ENCODE measurements around the gene NLRP4. TPM values are rescaled to one million over a fixed set of nuclear protein-coding genes. Genes with fewer than 3 reads are reported as not detected.
"Not testable (repeated sequence)": the region's sequence is repeated elsewhere in the genome, so short reads cannot be mapped to it uniquely, and the experiment has no call there.

Gene NLRP4
- total RNA-seq, 2 donors from 2014 or later, result not detected

GRCh38 chr19:55858969-55859368, 22.6 kb downstream of the NLRP4 start:
- H3K36me3 Mint-ChIP-seq, result no peaks in the 10 kb centered on the region
- DNase-seq (ENCODE audit: low spot score in 2 of 2) (no peak), ATAC-seq (no peak)
- H3K27ac Mint-ChIP-seq, result no peak overlapping the region
- peaks cover 5 to 6% of the 10 kb centered on the region in 2 donors for H3K9me3 Mint-ChIP-seq

DNA sequence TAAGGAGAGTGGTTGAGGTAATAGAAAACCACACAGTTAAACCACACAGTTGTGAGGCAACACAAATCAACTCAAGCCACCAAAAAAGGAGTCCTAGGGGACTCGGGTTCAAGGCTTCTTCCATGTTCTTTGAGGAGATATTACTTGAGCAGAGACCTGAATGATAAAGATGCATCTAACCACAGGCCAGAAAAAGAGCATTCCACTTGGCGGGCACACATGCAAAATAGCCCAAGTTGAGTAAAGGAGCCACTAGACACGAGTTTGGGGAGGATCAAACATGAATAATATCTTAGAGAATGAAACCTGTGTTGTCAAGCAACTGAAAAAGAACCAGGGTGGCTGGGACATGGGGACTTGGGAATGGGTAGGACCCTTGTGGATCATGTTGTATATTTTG, 30.2 kb downstream of the NLRP4 start:
- DNase-seq (ENCODE audit: low spot score in 2 of 2) (no peak), ATAC-seq (no peak)
- no peak overlapping the region for H3K27ac Mint-ChIP-seq
- H3K9me3 Mint-ChIP-seq, result peaks cover 12 to 24% of the 10 kb centered on the region in 2 donors
- H3K36me3 Mint-ChIP-seq, result peaks cover 6 to 12% of the 10 kb centered on the region in 2 donors

DNA sequence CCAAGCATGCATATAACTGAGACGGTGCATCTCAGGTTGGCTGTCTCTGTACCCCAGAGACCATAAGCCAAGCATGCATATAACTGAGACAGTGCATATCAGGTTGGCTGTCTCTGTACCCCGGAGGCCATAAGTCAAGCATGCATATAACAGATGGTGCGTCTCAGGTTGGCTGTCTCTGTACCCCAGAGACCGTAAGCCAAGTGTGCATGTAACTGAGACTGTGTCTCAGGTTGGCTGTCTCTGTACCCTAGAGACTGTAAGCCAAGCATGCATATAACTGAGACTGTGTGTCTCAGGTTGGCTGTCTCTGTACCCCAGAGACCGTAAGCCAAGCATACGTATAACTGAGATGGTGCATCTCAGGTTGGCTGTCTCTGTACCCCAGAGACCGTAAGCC, 30.8 kb downstream of the NLRP4 start:
- Mint-ChIP-seq H3K27ac (no peak overlapping the region), H3K9me3 (peaks cover 12 to 24% of the 10 kb centered on the region in 2 donors), H3K36me3 (peaks cover 6 to 12% of the 10 kb centered on the region in 2 donors)
- DNase-seq (ENCODE audit: low spot score in 2 of 2), result no peak
- no peak for ATAC-seq

GRCh38 chr19:55870736-55871135, 34.4 kb downstream of the NLRP4 start:
- no peak for ATAC-seq
- Mint-ChIP-seq H3K9me3 (peaks cover 16 to 20% of the 10 kb centered on the region in 2 donors), H3K36me3 (peaks cover 6 to 12% of the 10 kb centered on the region in 2 donors), H3K27ac (no peak overlapping the region)
- DNase-seq (ENCODE audit: low spot score in 2 of 2), result no peak

DNA sequence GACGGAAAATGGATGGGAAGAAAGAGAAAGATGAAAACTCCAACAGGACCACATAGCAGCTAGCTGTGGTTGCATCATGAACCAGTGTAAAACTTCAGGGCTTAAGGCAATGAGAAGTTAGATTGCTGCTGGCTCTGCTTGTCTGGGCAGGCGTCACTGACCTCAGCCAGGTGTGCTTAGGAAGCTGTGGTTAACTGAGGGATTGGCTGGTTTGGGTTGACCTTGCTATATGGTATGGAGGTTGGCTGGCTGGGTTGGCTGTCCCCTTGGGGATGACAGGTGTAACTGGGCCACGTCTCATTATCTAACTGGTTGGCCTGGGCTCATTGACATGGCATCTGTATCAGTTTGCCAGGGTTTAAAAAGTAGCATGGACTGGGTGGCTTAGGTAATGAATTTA, 40.9 kb downstream of the NLRP4 start:
- no peak for ATAC-seq
- DNase-seq (ENCODE audit: low spot score in 2 of 2), result no peak
- H3K9me3 Mint-ChIP-seq, result peaks cover 22% of the 10 kb centered on the region in 2 donors
- no peak overlapping the region for H3K27ac Mint-ChIP-seq
- H3K36me3 Mint-ChIP-seq, result no peaks in the 10 kb centered on the region

- Mint-ChIP-seq H3K9me3 (peaks cover 16 to 22% of the 10 kb centered on the region in 2 donors), H3K36me3 (peaks cover 0 to 4% of the 10 kb centered on the region in 2 donors), H3K27ac (no peak overlapping the region)
- no peak for DNase-seq (ENCODE audit: low spot score in 2 of 2)
- ATAC-seq, result no peak
These were observed 46.3 kb downstream of the NLRP4 start for GRCh38 chr19:55882626-55883025.

DNA sequence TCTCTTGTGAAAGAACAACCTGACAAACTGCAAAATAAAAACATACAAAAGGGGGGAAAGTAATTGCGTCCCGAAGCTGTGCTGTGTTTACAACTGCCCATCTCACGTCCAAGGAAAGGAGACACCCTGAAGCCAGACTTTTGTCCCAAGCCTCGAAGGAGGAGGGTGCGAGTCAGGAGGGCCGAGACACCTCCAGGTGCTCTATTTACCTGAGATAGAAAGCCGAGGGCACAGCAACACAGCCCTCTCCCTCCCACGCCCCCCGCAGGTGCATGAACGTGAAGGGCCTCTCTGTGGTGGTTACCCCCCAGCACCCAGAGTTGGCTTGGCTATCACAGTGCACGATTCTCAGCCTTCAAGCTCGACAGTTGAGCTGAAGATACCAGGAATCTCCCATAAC, 62.6 kb downstream of the NLRP4 start:
- H3K36me3 Mint-ChIP-seq, result no peaks in the 10 kb centered on the region
- DNase-seq (ENCODE audit: low spot score in 2 of 2) (no peak), ATAC-seq (no peak)
- H3K9me3 Mint-ChIP-seq, result peaks cover 19 to 24% of the 10 kb centered on the region in 2 donors
- no peak overlapping the region for H3K27ac Mint-ChIP-seq

DNA sequence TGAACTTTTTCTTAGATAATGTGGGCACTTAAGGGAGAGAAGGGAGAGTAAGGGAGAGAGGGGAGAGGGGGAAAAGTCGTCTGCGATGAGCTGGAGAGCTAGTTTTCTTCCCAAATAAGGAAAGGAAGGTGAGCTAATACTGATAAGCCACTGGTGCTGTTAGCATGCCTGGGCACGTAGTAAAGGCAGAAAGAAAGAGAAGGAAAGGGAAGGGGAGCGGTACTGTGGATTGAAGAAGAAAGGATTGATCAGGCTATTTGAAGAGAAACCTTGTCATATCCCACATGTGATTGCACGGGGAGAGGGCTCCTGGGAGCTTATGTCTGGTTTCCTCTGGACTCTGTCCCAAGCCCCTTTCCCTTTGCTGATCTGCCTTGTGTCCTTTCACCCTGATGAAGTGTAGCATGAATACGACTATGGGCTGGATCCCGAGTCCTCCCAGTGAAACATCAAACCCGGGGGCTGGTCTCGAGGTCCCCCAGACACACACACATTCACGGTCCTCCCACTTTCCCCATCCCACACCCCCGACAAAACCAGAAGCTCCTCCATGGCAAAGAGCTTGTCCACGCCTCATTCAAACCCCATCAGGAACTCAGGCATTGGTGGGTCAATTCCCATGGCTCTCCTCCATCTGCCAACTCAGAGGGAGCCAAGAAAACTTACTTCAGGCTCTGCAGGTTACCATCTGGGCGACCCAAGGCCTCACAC, 65.2 kb downstream of the NLRP4 start:
- peaks cover 0 to 4% of the 10 kb centered on the region in 2 donors for H3K36me3 Mint-ChIP-seq
- H3K27ac Mint-ChIP-seq, result no peak overlapping the region
- peaks cover 22 to 25% of the 10 kb centered on the region in 2 donors for H3K9me3 Mint-ChIP-seq
- ATAC-seq, result no peak
- DNase-seq (ENCODE audit: low spot score in 2 of 2), result no peak

- Mint-ChIP-seq H3K9me3 (peaks cover 17 to 20% of the 10 kb centered on the region in 2 donors), H3K27ac (no peak overlapping the region), H3K36me3 (peaks cover 0 to 4% of the 10 kb centered on the region in 2 donors)
- DNase-seq (ENCODE audit: low spot score in 2 of 2) (no peak), ATAC-seq (no peak)
These were observed 65.9 kb downstream of the NLRP4 start for GRCh38 chr19:55902080-55902751.

- H3K9me3 Mint-ChIP-seq, result peaks cover 10 to 24% of the 10 kb centered on the region in 2 donors
These were observed 70.9 kb downstream of the NLRP4 start for GRCh38 chr19:55907286-55907685.

DNA sequence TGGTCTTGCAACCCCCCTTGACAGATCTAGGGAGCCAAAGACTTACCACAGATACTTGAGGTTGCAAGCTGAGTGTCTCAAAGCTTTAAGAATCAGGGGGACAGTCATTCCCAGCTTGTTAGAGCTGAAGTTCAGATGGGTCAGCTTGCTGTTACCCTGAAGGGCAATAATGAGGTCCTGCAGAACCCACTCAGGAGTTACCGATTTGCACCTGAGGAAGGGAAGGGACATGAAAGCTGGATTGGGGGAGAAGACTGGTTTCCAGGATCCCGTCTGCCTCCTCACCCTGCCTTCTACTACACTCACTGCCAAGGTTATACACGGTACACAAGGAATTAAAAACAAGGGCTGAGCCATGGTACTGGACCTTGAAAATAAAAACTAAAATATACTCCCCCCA, 71.4 kb downstream of the NLRP4 start:
- no peak for DNase-seq (ENCODE audit: low spot score in 2 of 2)
- ATAC-seq, result no peak

More at GRCh38 chr19:55907286-55907685, 70.9 kb downstream of the NLRP4 start:
- Mint-ChIP-seq H3K27ac (no peak overlapping the region), H3K36me3 (peaks cover 0 to 7% of the 10 kb centered on the region in 2 donors)
- no peak for DNase-seq (ENCODE audit: low spot score in 2 of 2)
- ATAC-seq, result no peak

DNA sequence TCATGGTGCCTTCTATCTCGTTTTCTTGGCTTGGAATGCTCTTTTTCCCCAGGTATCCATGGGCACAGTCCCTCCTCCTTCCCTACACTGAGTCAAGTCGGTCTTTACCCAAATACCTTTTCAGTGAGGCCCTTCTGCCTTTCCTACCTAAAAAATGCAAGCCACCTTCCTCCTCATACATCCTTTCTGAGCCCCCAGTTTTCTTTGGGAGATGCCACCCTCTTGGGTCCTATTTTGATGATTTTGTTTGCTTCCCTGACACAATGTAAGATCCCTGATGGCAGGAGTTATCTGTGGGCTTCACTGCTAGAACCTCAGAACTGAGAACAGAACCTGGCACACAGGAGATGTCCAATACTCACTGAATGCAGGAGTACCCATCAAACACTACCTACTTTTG, 73.5 kb downstream of the NLRP4 start:
- DNase-seq (ENCODE audit: low spot score in 2 of 2) (no peak), ATAC-seq (no peak)
- peaks cover 5 to 16% of the 10 kb centered on the region in 2 donors for H3K9me3 Mint-ChIP-seq
- H3K36me3 Mint-ChIP-seq, result peaks cover 0 to 10% of the 10 kb centered on the region in 2 donors
- H3K27ac Mint-ChIP-seq, result no peak overlapping the region

More for the DNA sequence above, 71.4 kb downstream of the NLRP4 start:
- H3K36me3 Mint-ChIP-seq, result peaks cover 0 to 10% of the 10 kb centered on the region in 2 donors
- H3K9me3 Mint-ChIP-seq, result peaks cover 10 to 25% of the 10 kb centered on the region in 2 donors
- H3K27ac Mint-ChIP-seq, result no peak overlapping the region

GRCh38 chr19:55912916-55913315, 76.6 kb downstream of the NLRP4 start:
- Mint-ChIP-seq H3K27ac (no peak overlapping the region), H3K9me3 (peaks cover 9 to 25% of the 10 kb centered on the region in 2 donors), H3K36me3 (peaks cover 0 to 13% of the 10 kb centered on the region in 2 donors)
- DNase-seq (ENCODE audit: low spot score in 2 of 2) (no peak), ATAC-seq (no peak)

GRCh38 chr19:55913643-55914268, 77.4 kb downstream of the NLRP4 start:
- Mint-ChIP-seq H3K27ac (no peak overlapping the region), H3K36me3 (peaks cover 0 to 13% of the 10 kb centered on the region in 2 donors), H3K9me3 (peaks cover 17 to 31% of the 10 kb centered on the region in 2 donors)
- DNase-seq (ENCODE audit: low spot score in 2 of 2) (no peak), ATAC-seq (no peak)

DNA sequence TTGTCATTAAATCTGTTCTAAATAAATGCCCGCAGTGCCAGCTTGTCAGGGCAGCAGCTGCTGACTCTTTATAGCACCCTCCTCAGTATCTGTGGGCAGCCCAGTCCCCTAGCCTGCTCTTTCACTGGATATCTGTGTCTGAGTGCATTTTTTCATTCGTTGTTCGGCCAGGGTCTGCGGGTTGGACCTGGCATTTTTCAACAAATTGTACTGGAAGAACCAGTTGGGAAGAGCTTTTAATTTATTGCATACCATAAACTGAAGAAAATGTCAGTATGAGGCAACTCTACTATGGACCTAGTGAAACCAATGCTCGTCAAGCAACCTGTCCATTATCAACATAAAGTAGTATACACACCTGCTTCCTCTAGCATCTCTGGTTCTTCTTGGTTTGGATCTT, 87.2 kb downstream of the NLRP4 start:
- Mint-ChIP-seq H3K9me3 (peaks cover 15 to 30% of the 10 kb centered on the region in 2 donors), H3K27ac (no peak overlapping the region), H3K36me3 (peaks cover 0 to 18% of the 10 kb centered on the region in 2 donors)
- DNase-seq (ENCODE audit: low spot score in 2 of 2) (no peak), ATAC-seq (no peak)

- H3K27ac Mint-ChIP-seq, result no peak overlapping the region
- H3K36me3 Mint-ChIP-seq, result peaks cover 0 to 21% of the 10 kb centered on the region in 2 donors
- no peak for DNase-seq (ENCODE audit: low spot score in 2 of 2)
- peaks cover 17 to 32% of the 10 kb centered on the region in 2 donors for H3K9me3 Mint-ChIP-seq
- ATAC-seq, result no peak
These were observed 91.7 kb downstream of the NLRP4 start for GRCh38 chr19:55927991-55928390.

DNA sequence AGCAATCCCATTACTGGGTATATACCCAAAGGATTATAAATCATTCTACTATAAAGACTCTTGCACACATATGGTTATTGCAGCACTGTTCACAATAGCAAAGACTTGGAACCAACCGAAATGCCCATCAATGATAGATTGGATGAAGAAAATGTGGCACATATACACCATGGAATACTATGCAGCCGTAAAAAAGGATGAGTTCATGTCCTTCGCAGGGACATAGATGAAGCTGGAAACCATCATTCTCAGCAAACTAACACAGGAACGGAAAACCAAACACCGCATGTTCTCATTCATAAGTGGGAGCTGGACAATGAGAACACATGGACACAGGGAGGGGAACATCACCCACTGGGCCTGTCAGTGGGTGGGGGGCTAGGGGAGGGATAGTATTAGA, 92.9 kb downstream of the NLRP4 start:
- Mint-ChIP-seq H3K36me3 (peaks cover 0 to 15% of the 10 kb centered on the region in 2 donors), H3K9me3 (peaks cover 18 to 26% of the 10 kb centered on the region in 2 donors)
- DNase-seq (ENCODE audit: low spot score in 2 of 2); ATAC-seq; H3K27ac Mint-ChIP-seq: not testable (repeated sequence)
